ENCODE measurements around the gene METTL9.

- TF ChIP-seq CTCF (tag by site-specific recombination; IDR thresholded peaks at IDR 0.05) (no peak; the same call in 1 of the 2 replicates), ZNF555 (tag by site-specific recombination; conservative IDR thresholded peaks at IDR 0.05) (no peak)
Measured at GRCh38 chr16:21656795-21657768, 57.7 kb downstream of the METTL9 start.
